Vagina (tissue), 2 donors: ENCODE data around the gene EDN1.

Experiments
- CTCF ChIP-seq, 3 experiments: fragments of 450-650 bp in 2 of 3; fragments of 200-600 bp in 1 of 3; sonication (generic) in 1 of 3; IDR thresholded peaks; one replicate each; pipeline ENCODE4 v1.5.1; 2017 to 2019; ENCODE audit warnings: antibody characterized with exemption in 3 of 3, mild to moderate bottlenecking in 2 of 3, moderate library complexity in 2 of 3
- POLR2AphosphoS5 ChIP-seq, 2 donors: sonication (generic); formaldehyde crosslinking; IDR thresholded peaks; one replicate each; pipeline ENCODE4 v1.9.0; 2017; ENCODE audit warnings: antibody characterized with exemption in 2 of 2, mild to moderate bottlenecking in 2 of 2, low read depth in 1 of 2; ENCODE audit not compliant: insufficient read depth in 1 of 2

GRCh38 chr6:12311106-12311505 lies 20.9 kb downstream of the EDN1 start:
- TF ChIP-seq CTCF (IDR thresholded peaks at IDR 0.05) (no peak), POLR2AphosphoS5 (IDR thresholded peaks at IDR 0.05; ENCODE audit: insufficient read depth in 1 of 2, low read depth in 1 of 2) (no peak)
